HepG2 (cell line): ENCODE results near the gene TADA2A. TPM values are rescaled to one million over a fixed set of nuclear protein-coding genes. Genes with fewer than 3 reads are reported as not detected.

Experiments used
- BRD4 ChIP-seq: sonication (generic); formaldehyde crosslinking; IDR thresholded peaks from 2 replicates; pipeline ENCODE4 v1.4.0; 2020; ENCODE audit warnings: missing genetic modification reagents
- FOXP4 ChIP-seq: sonication (generic); formaldehyde crosslinking; IDR thresholded peaks from 2 replicates; pipeline ENCODE4 v1.4.0; 2020; ENCODE audit warnings: missing genetic modification reagents
- SNRNP70 ChIP-seq: fragments of 200-400 bp; formaldehyde crosslinking; IDR thresholded peaks from 2 replicates; pipeline ENCODE4 v1.6.1; 2017; ENCODE audit warnings: mild to moderate bottlenecking, low read depth, low read length, moderate library complexity
- SSRP1 ChIP-seq: IDR thresholded peaks from 2 replicates; pipeline ENCODE4 v1.6.1; 2016; ENCODE audit warnings: control low read depth
- ZBED4 ChIP-seq: sonication (generic); formaldehyde crosslinking; IDR thresholded peaks from 2 replicates; pipeline ENCODE4 v1.4.0; 2020; ENCODE audit warnings: missing genetic modification reagents, borderline replicate concordance
- ZNF367 ChIP-seq: sonication (generic); formaldehyde crosslinking; IDR thresholded peaks from 2 replicates; pipeline ENCODE4 v1.4.0; 2020; ENCODE audit warnings: missing genetic modification reagents, borderline replicate concordance
- ZNF501 ChIP-seq: sonication (generic); formaldehyde crosslinking; IDR thresholded peaks from 2 replicates; pipeline ENCODE4 v1.5.1; 2020; ENCODE audit warnings: mild to moderate bottlenecking, moderate library complexity, missing genetic modification reagents
- ZNF503 ChIP-seq: sonication (generic); formaldehyde crosslinking; IDR thresholded peaks from 2 replicates; pipeline ENCODE4 v1.4.0; 2020; ENCODE audit warnings: missing genetic modification reagents
- ZNF543 ChIP-seq: sonication (generic); formaldehyde crosslinking; IDR thresholded peaks from 2 replicates; pipeline ENCODE4 v1.4.0; 2020; ENCODE audit warnings: mild to moderate bottlenecking, missing genetic modification reagents
- ZNF549 ChIP-seq: sonication (generic); formaldehyde crosslinking; IDR thresholded peaks from 2 replicates; pipeline ENCODE4 v1.5.0; 2020; ENCODE audit warnings: missing genetic modification reagents
- ZNF605 ChIP-seq: sonication (generic); formaldehyde crosslinking; IDR thresholded peaks from 2 replicates; pipeline ENCODE4 v1.8.0; 2022; ENCODE audit warnings: mild to moderate bottlenecking, missing genetic modification reagents
- ZNF782 ChIP-seq: sonication (generic); formaldehyde crosslinking; IDR thresholded peaks from 2 replicates; pipeline ENCODE4 v1.4.0; 2020; ENCODE audit warnings: missing genetic modification reagents, mild to moderate bottlenecking, borderline replicate concordance
- ZNF784 ChIP-seq: sonication (generic); formaldehyde crosslinking; IDR thresholded peaks from 2 replicates; pipeline ENCODE4 v1.5.1; 2020; ENCODE audit warnings: missing genetic modification reagents, mild to moderate bottlenecking, borderline replicate concordance
- ZNF788 ChIP-seq: sonication (generic); formaldehyde crosslinking; IDR thresholded peaks from 2 replicates; pipeline ENCODE4 v1.5.0; 2020; ENCODE audit warnings: mild to moderate bottlenecking, missing genetic modification reagents, borderline replicate concordance
- ZNF879 ChIP-seq: sonication (generic); formaldehyde crosslinking; IDR thresholded peaks from 2 replicates; pipeline ENCODE4 v1.8.1; 2023; ENCODE audit warnings: missing genetic modification reagents
- polyA plus RNA-seq, 8 experiments: library from polyadenylated mRNA; depleted of rRNA in 3 of 8; stranded (reverse) in 7 of 8; unstranded in 1 of 8; fragments of >200 nt; fragmentation: Illumina TruSeq in 4 of 8; extraction: Trizol in 4 of 8; gene quantifications; 2 replicates each; pipeline versions ENCODE4 v1.2.1 to v1.2.3, GENCODE V29; 2011 to 2016; ENCODE audit warnings: low read depth in 4 of 8, missing spikeins in 1 of 8, mixed read lengths in 1 of 8; ENCODE audit not compliant: insufficient read depth in 1 of 8
- total RNA-seq, 5 experiments: library from RNA; depleted of rRNA; stranded (reverse); fragments of >200 nt; fragmentation: Illumina TruSeq; extraction: Trizol; gene quantifications; 2 replicates each; pipeline ENCODE4 v1.2.3, GENCODE V29; 2016; ENCODE audit warnings: low read depth in 1 of 5

Gene TADA2A
- total and polyA plus RNA-seq, 2 of the 13 experiments (the other 11 are each of a cell fraction or from before 2014, with no cell fraction given): 8.0 to 14.0 TPM

- TF ChIP-seq ZNF879 (no peak), ZNF367 (CRISPR knock-in tag) (no peak), ZNF503 (CRISPR knock-in tag) (no peak), ZNF543 (no peak), SSRP1 (no peak), BRD4 (CRISPR knock-in tag) (no peak), ZNF549 (no peak), ZNF782 (CRISPR knock-in tag) (0 out of 2 replicates have a peak, but pooled peaks have one; percentile 33), ZNF784 (CRISPR knock-in tag) (peak; percentile 16; the same call in 1 of the 2 replicates), SNRNP70 (no peak), FOXP4 (CRISPR knock-in tag) (no peak), ZNF501 (CRISPR knock-in tag) (no peak), ZNF788 (no peak; the same call in 1 of the 2 replicates), ZNF605 (CRISPR knock-in tag) (no peak), ZBED4 (CRISPR knock-in tag) (0 out of 2 replicates have a peak, but pooled peaks have one; percentile 26)
These were observed 591 bp upstream of the TADA2A start (continued) for GRCh38 chr17:37405955-37406634.
